RWPE1 (cell line): ENCODE results near the gene MAP1S.

ENCODE experiments used
- CTCF ChIA-PET: fragments of 350-600 bp; sonication (Branson Sonifier 250); formaldehyde crosslinking; extraction: SDS; loops from one replicate; lab custom pipeline; 2021; lab: Yijun Ruan, JAX
- POLR2A ChIA-PET: fragments of 400-600 bp; formaldehyde crosslinking; extraction: SDS; loops from one replicate; lab custom pipeline; 2020; ENCODE audit warnings: antibody characterized with exemption; ENCODE audit not compliant: low non-redundant PET; lab: Yijun Ruan, JAX
- DNase-seq: peaks from one replicate; pipeline ENCODE4 v3.0.0; 2012; ENCODE audit warnings: low spot score
- H3K27ac ChIP-seq: fragments of 450-650 bp; 2 replicates; pipeline ENCODE4 v1.5.1; 2017
- CTCF ChIP-seq: fragments of 450-650 bp; conservative IDR thresholded peaks from 2 replicates; pipeline ENCODE4 v1.5.1; 2017; ENCODE audit warnings: low read depth, mild to moderate bottlenecking

Gene MAP1S

GRCh38 chr19:17688853-17689595 lies 30.3 kb upstream of the MAP1S start:
- ChIA-PET POLR2A (no interaction called here), CTCF (no interaction called here)
- no peak for DNase-seq
- TF ChIP-seq CTCF: no peak
- H3K27ac ChIP-seq: no peak overlapping the region

GRCh38 chr19:17692566-17692965 lies 26.7 kb upstream of the MAP1S start:
- no peak overlapping the region for H3K27ac ChIP-seq
- DNase-seq: no peak
- ChIA-PET POLR2A (interaction anchor here (1.2 kb wide), 1 partner anchor 26 kb away, joined by 4 read pairs; no protein-coding TSS in a partner anchor), CTCF (interaction anchor here (1.1 kb wide), 1 partner anchor 74 kb away, joined by 4 read pairs; no protein-coding TSS in a partner anchor)
- no peak for TF ChIP-seq CTCF

- no peak for TF ChIP-seq CTCF
- DNase-seq: no peak
- POLR2A ChIA-PET: no interaction called here
- H3K27ac ChIP-seq: no peak overlapping the region
- CTCF ChIA-PET: no interaction called here
Measured at GRCh38 chr19:17695198-17695597, 24.1 kb upstream of the MAP1S start.

GRCh38 chr19:17703824-17704463 lies 15.3 kb upstream of the MAP1S start:
- POLR2A ChIA-PET: no interaction called here
- H3K27ac ChIP-seq: no peak overlapping the region
- no peak; the same call in 1 of the 2 replicates for TF ChIP-seq CTCF
- CTCF ChIA-PET: interaction anchor here (0.6 kb wide), 1 partner anchor 408 kb away, joined by 3 read pairs; no protein-coding TSS in a partner anchor
- no peak for DNase-seq

- peak; percentile 59 for DNase-seq
- H3K27ac ChIP-seq: no peak overlapping the region
- no peak for TF ChIP-seq CTCF
- ChIA-PET CTCF (interaction anchor here (0.5 kb wide), 1 partner anchor 55 kb away, joined by 4 read pairs; no protein-coding TSS in a partner anchor), POLR2A (no interaction called here)
Measured at GRCh38 chr19:17706750-17707181, 12.5 kb upstream of the MAP1S start.

- ChIA-PET CTCF (no interaction called here), POLR2A (no interaction called here)
- TF ChIP-seq CTCF: no peak
- H3K27ac ChIP-seq: no peak overlapping the region
- DNase-seq: no peak
Measured at GRCh38 chr19:17711851-17712250, 7.4 kb upstream of the MAP1S start.
